Measurements from ENCODE around the gene GARNL3.

GARNL3 gene

GRCh38 chr9:127405344-127406125 is 141.0 kb downstream of the GARNL3 start:
- no peak for DNase-seq (ENCODE audit: low spot score)

- no peak for DNase-seq (ENCODE audit: low spot score)
Observed at GRCh38 chr9:127406799-127407491, 142.4 kb downstream of the GARNL3 start.

GRCh38 chr9:127407492-127407843 is 142.9 kb downstream of the GARNL3 start:
- DNase-seq (ENCODE audit: low spot score), result no peak

DNA sequence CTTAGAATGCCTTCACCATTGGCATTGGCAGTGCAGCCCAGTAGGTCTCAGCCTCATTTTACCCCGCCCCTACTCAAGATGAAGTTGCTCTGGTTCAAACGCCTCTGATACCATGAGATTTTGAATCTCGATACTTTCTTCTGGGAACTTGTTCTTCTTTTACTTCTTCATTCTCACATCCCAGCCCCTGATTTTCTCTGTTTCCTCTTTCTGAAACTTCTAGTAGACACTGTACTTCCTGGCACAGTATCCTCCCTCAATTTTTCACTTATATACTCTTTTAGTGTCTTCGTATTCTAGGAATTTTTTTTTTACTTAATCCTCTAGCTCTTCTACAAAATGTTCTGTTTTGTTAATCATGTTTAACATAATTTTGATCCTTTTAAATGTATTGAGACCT is 146.5 kb downstream of the GARNL3 start:
- DNase-seq (ENCODE audit: low spot score), result no peak

DNA sequence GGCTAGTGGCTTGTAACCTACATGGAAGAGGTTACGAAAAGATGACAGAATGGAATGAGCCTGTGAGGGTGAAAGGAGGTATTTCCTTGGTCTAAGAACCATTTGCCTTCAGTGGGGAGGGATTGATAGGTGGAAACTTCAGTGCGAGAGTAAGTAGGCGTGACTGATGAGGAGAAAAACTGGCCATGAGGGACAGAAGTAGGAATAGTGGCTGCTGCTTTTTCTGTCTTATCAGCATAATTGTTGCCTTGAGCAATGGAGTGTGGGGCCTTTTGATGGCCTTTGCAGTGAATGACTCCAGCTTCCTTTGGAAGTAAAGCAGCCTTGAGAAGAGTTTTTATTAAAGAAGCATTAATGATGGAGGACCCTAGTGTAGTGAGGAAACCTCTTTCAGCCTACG is 150.6 kb downstream of the GARNL3 start:
- no peak for DNase-seq (ENCODE audit: low spot score)

- DNase-seq (ENCODE audit: low spot score), result no peak
Observed at GRCh38 chr9:127415657-127416056, 151.1 kb downstream of the GARNL3 start.

DNA sequence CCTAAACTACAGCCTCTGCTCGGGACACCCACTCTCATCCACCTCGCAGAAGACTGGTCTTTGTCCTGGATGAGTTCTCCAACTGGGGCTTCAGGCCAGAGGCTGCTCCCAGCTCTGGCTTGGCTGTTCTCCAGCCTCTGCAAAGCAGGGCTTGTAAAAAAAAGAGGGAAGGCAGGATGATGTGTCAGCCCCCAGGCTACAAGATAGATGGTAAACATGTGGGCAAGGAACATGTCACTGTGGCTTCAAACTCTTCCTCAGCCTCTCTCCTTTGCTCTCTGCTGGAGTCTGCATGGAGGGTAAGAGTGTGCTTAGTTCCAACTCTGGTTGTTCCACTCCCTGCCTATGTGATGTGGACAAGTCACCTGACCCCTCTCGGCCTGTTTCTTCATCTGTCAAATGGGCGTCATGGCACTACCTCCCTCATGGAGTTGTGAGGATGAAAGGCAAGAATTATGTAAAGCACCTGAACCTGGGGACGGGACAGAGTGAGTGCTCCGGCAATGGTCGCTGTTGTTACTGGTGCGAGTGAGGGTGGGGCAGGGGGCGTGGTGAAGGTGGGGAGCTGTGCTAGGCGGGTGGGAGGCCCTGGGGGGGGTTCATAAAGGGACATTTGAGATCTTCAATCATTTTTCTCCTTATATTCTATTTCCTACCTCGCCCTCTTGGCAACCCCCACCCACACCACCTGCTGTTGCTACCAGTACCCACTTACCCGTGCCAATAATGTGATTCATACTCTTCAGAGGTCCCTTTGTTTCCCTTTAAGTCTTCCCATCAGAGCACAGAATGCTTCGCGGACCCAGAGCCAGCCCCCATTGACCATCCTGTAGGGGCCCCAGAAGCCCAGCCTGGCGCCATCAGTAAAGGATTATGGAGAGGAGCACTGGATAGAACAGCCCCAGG is 152.8 kb downstream of the GARNL3 start:
- DNase-seq (ENCODE audit: low spot score), result peak; percentile 72

GRCh38 chr9:127418037-127418471 is 153.5 kb downstream of the GARNL3 start:
- no peak for DNase-seq (ENCODE audit: low spot score)

- no peak for DNase-seq (ENCODE audit: low spot score)
Observed at GRCh38 chr9:127419348-127419747, 154.8 kb downstream of the GARNL3 start.

GRCh38 chr9:127421057-127421456 is 156.5 kb downstream of the GARNL3 start:
- no peak for DNase-seq (ENCODE audit: low spot score)

DNA sequence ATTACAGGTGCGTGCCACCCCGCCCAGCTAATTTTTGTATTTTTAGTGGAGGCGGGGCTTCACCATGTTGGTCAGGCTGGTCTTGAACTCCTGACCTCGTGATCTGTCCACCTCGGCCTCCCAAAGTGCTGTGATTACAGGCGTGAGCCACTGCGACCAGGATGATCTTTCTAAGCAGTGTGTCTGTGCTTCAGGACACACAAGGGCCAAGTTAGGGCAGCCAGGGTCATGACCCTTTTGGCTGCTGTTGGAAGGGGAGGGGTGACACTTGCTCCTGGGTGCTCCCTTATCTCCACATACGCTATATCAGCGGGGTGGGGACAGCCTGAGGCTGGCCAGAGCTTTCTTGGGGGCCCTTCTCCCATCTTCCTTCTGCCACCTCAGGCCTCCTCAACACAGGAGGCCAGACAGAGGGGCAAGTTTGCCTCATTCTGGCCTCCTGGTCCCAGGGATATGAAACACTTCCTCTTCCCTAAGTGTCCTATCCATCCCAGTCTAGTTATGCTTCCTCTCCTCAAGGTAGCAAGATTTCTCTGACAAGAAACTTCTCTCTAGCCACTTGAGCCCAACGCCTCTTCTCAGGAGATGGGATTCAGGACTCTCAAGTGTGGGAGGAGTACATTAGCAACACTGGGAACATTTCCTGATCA is 157.7 kb downstream of the GARNL3 start:
- DNase-seq (ENCODE audit: low spot score), result no peak

DNA sequence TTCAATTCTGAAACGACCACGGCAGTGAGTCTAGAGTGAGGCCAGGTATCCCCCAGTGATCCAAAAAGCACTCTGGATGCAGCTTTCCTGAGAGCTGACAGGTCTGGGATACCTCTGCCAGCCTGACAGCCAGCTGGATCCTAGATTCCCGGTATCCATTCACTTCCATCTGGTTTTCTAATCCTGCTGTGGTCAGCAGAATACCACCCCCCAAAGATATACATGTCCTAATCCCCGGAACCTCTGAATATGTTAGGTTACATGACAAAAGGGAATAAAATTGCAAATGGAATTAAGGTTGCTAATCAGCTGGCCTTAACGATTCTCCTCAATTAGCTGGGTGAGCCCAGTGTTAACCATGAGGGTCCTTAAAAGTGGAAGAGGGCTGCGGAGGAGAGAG is 158.2 kb downstream of the GARNL3 start:
- no peak for DNase-seq (ENCODE audit: low spot score)

DNA sequence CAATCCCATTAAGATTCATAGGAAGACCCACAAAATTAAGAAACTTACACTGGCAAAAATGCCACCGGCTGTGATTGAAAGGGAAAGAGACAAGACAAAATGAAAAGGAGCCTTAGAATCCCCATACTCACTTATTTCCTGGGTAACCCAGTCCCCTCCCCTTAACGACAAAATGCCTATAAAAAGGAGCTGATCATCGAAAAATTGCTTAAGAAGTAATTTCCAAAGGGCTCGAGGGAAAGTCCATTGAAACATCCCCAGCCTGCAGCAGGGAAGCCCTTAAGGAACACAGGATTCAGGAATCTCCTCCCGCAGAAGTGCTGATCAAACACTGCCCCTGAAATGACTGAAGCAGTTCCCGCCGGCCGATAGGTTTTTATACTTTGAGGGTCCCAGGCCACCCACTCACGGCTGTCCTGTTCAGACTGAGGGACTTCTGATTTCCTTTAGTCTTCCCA is 158.9 kb downstream of the GARNL3 start:
- no peak for DNase-seq (ENCODE audit: low spot score)

GRCh38 chr9:127423934-127424675 is 159.5 kb downstream of the GARNL3 start, which contains the start of gene ZNF79:
Gene ZNF79, plus strand, starts transcription at chr9:127424382. Its CDS starts 406 bp downstream, at chr9:127424788.
- DNase-seq (ENCODE audit: low spot score), result peak; percentile 92

- DNase-seq (ENCODE audit: low spot score), result no peak
Observed at GRCh38 chr9:127424676-127424999, 160.1 kb downstream of the GARNL3 start.

GRCh38 chr9:127426756-127427155 is 162.2 kb downstream of the GARNL3 start:
- DNase-seq (ENCODE audit: low spot score), result no peak

DNA sequence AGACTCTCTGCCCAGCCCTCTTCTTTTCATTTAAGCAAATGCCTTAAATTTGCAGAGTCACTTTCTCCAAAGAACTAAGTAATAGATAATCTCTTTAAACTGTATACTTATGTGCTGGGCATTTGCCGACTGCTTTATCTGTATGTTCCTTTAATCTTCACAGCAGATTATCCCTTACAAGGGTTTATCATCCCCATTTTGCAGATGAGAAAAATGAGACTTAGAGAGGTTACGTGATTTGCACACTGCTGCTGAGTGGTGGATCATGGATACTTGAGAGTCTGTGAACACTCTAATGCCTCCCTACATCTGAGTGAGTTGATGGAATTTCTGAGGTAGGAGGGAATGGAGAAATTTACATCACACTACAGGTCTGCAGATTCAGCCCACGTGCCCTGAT is 163.8 kb downstream of the GARNL3 start:
- DNase-seq (ENCODE audit: low spot score), result no peak

- no peak for DNase-seq (ENCODE audit: low spot score)
Observed at GRCh38 chr9:127430415-127430814, 165.8 kb downstream of the GARNL3 start.

- no peak for DNase-seq (ENCODE audit: low spot score)
Observed at GRCh38 chr9:127437497-127438264, 173.1 kb downstream of the GARNL3 start.

DNA sequence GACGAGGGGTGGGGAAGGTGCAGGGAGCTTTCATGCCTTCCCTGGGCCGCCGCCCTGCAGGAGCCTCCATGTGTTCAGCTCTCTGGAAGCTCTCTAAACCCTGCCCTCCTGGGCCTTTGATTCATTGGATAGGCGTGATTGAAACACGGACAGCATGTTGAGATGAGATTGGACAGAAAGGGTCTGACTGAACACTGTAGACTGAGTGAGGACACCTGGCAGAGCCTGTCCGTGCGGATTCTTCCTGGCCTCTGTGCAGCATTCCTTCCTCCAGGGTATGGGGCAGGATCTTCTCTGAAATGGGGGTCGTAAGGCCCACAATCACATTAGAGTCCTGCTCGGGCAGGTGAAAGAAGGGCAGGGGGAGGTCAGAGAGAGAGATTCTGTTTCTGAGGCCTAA is 173.8 kb downstream of the GARNL3 start:
- DNase-seq (ENCODE audit: low spot score), result no peak

Measured in LoVo (cell line).